Measurements from ENCODE around the gene CHST11.
"Not testable (repeated sequence)": the region's sequence is repeated elsewhere in the genome, so short reads cannot be mapped to it uniquely, and the experiment has no call there.

CHST11 gene

GRCh38 chr12:104785886-104786285 is 329.1 kb downstream of the CHST11 start:
- no peak for DNase-seq

GRCh38 chr12:104786352-104786751 is 329.6 kb downstream of the CHST11 start:
- DNase-seq, result no peak

- no peak for DNase-seq
Measured at GRCh38 chr12:104788840-104789271, 332.1 kb downstream of the CHST11 start.

GRCh38 chr12:104790296-104791125 is 333.8 kb downstream of the CHST11 start:
- no peak for DNase-seq

GRCh38 chr12:104792570-104792969 is 335.8 kb downstream of the CHST11 start:
- no peak for DNase-seq

- no peak for DNase-seq
Measured at GRCh38 chr12:104793285-104793684, 336.5 kb downstream of the CHST11 start.

- no peak for DNase-seq
Measured at GRCh38 chr12:104793968-104794367, 337.2 kb downstream of the CHST11 start.

- no peak for DNase-seq
Measured at GRCh38 chr12:104796475-104796862, 339.7 kb downstream of the CHST11 start.

GRCh38 chr12:104799458-104799857 is 342.7 kb downstream of the CHST11 start:
- DNase-seq, result no peak

- DNase-seq, result no peak
Measured at GRCh38 chr12:104801005-104801404, 344.3 kb downstream of the CHST11 start.

GRCh38 chr12:104801427-104801826 is 344.7 kb downstream of the CHST11 start:
- no peak for DNase-seq

GRCh38 chr12:104802208-104802607 is 345.5 kb downstream of the CHST11 start:
- DNase-seq, result no peak

- no peak for DNase-seq
Measured at GRCh38 chr12:104805186-104805585, 348.4 kb downstream of the CHST11 start.

GRCh38 chr12:104806194-104806593 is 349.4 kb downstream of the CHST11 start:
- not testable (repeated sequence) for DNase-seq

- DNase-seq, result no peak
Measured at GRCh38 chr12:104809251-104809650, 352.5 kb downstream of the CHST11 start.

GRCh38 chr12:104809706-104810385 is 353.1 kb downstream of the CHST11 start:
- DNase-seq, result no peak
